ENCODE data around the gene FNBP1.

DNA sequence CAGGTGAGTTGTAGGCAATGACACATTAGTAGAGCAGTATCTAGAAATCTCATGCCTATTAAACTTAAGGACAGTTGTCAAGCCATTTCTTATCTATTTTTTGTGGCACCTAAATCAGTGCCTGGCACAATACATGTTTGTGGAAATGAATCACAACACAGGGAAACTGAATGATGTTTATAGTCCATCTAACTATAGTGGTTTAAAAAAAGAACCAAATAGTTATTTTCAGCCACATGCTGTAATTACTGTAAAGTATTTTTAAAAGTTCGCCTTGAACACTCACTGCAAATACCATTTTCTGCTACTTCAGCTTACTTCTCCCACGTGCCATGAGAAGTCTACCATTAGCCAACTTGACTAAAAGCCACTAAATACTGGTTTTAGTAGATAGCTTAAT, 21.9 kb downstream of the FNBP1 start:
- TF ChIP-seq, protein P1, sequence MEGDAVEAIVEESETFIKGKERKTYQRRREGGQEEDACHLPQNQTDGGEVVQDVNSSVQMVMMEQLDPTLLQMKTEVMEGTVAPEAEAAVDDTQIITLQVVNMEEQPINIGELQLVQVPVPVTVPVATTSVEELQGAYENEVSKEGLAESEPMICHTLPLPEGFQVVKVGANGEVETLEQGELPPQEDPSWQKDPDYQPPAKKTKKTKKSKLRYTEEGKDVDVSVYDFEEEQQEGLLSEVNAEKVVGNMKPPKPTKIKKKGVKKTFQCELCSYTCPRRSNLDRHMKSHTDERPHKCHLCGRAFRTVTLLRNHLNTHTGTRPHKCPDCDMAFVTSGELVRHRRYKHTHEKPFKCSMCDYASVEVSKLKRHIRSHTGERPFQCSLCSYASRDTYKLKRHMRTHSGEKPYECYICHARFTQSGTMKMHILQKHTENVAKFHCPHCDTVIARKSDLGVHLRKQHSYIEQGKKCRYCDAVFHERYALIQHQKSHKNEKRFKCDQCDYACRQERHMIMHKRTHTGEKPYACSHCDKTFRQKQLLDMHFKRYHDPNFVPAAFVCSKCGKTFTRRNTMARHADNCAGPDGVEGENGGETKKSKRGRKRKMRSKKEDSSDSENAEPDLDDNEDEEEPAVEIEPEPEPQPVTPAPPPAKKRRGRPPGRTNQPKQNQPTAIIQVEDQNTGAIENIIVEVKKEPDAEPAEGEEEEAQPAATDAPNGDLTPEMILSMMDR (conservative IDR thresholded peaks at IDR 0.05) = no peak
- no peak for TF ChIP-seq ZFX (IDR thresholded peaks at IDR 0.05)
